Fibroblast of villous mesenchyme (primary cell): Measurements from ENCODE around the gene HTT. TPM values are rescaled to one million over a fixed set of nuclear protein-coding genes. Genes with fewer than 3 reads are reported as not detected.

Source experiments
- DNase-seq: peaks from one replicate; pipeline ENCODE4 v3.0.0-alpha.2; 2010; ENCODE audit warnings: low read depth
- H3K4me3 ChIP-seq: 2 replicates; pipeline ENCODE4 v1.5.1; 2011; ENCODE audit warnings: low read depth, mild to moderate bottlenecking, low read length
- CTCF ChIP-seq: IDR thresholded peaks from 2 replicates; pipeline ENCODE4 v1.5.1; 2012; ENCODE audit warnings: low read depth, mild to moderate bottlenecking, low read length; ENCODE audit not compliant: insufficient read depth
- total RNA-seq: library from RNA; depleted of rRNA; stranded (reverse); fragments of >200 nt; gene quantifications from 2 replicates; pipeline ENCODE4 v1.2.3, GENCODE V29; 2012

HTT gene
- total RNA-seq, 1 donor = 65.2 TPM

- no peak for DNase-seq
- TF ChIP-seq CTCF = no peak
- no peak overlapping the region for H3K4me3 ChIP-seq
Measured at GRCh38 chr4:3223346-3223745, 148.9 kb downstream of the HTT start.

- no peak for DNase-seq
- TF ChIP-seq CTCF = no peak
- no peak overlapping the region for H3K4me3 ChIP-seq
Measured at GRCh38 chr4:3223956-3224748, 149.7 kb downstream of the HTT start.

GRCh38 chr4:3225071-3225850 lies 150.8 kb downstream of the HTT start:
- TF ChIP-seq CTCF = no peak
- H3K4me3 ChIP-seq = no peak overlapping the region
- no peak for DNase-seq

- peak; percentile 42 for DNase-seq
- no peak overlapping the region for H3K4me3 ChIP-seq
- no peak for TF ChIP-seq CTCF
Measured at GRCh38 chr4:3225936-3226335, 151.5 kb downstream of the HTT start.

GRCh38 chr4:3226467-3226866 lies 152.0 kb downstream of the HTT start:
- no peak for DNase-seq
- H3K4me3 ChIP-seq = no peak overlapping the region
- no peak for TF ChIP-seq CTCF

- TF ChIP-seq CTCF = no peak
- DNase-seq = no peak
- H3K4me3 ChIP-seq = no peak overlapping the region
Measured at GRCh38 chr4:3226944-3227343, 152.5 kb downstream of the HTT start.
